Fibroblast of pulmonary artery (primary cell): ENCODE results near the gene MELK.
"Not testable (repeated sequence)": the region's sequence is repeated elsewhere in the genome, so short reads cannot be mapped to it uniquely, and the experiment has no call there.

Experiments used
- DNase-seq: peaks from one replicate; pipeline ENCODE4 v3.0.0-alpha.2; 2010; ENCODE audit warnings: low read depth
- H3K4me3 ChIP-seq: replicated peaks from 2 replicates; pipeline ENCODE4 v1.5.1; 2011; ENCODE audit warnings: low read depth, mild to moderate bottlenecking, control low read depth, low read length, moderate library complexity
- CTCF ChIP-seq: IDR thresholded peaks from 2 replicates; pipeline ENCODE4 v1.5.1; 2011; ENCODE audit warnings: mild to moderate bottlenecking, control low read depth, low read length, inconsistent platforms; ENCODE audit errors: missing control alignments

MELK gene

GRCh38 chr9:36559036-36559695 is 13.5 kb upstream of the MELK start:
- DNase-seq = peak; percentile 45
- no peak for TF ChIP-seq CTCF
- no peak overlapping the region for H3K4me3 ChIP-seq

- no peak for TF ChIP-seq CTCF
- DNase-seq = peak; percentile 73
- no peak overlapping the region for H3K4me3 ChIP-seq
These were observed 11.9 kb upstream of the MELK start for GRCh38 chr9:36560771-36561170.

DNA sequence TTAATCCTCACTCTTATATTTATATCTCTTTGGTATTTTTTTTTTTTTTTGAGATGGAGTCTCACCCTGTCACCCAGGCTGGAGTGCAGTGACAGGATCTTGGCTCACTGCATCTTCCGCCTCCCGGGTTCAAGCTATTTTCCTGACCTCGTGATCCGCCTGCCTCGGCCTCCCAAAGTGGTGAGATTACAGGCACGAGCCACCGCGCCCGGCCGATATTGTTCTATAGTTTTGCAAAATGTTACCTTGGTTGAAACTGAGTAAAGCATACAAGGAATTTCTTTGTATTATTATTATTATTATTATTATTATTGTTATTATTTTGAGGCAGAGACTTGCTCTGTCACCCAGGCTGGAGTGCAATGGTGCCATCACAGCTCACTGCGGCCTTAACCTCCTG is 9.9 kb upstream of the MELK start:
- DNase-seq, H3K4me3 ChIP-seq: not testable (repeated sequence)

GRCh38 chr9:36566813-36567221 is 5.9 kb upstream of the MELK start:
- DNase-seq = peak; percentile 23
- no peak overlapping the region for H3K4me3 ChIP-seq
- no peak for TF ChIP-seq CTCF

- not testable (repeated sequence) for H3K4me3 ChIP-seq, DNase-seq
These were observed 4.0 kb upstream of the MELK start for GRCh38 chr9:36568681-36569080.

DNA sequence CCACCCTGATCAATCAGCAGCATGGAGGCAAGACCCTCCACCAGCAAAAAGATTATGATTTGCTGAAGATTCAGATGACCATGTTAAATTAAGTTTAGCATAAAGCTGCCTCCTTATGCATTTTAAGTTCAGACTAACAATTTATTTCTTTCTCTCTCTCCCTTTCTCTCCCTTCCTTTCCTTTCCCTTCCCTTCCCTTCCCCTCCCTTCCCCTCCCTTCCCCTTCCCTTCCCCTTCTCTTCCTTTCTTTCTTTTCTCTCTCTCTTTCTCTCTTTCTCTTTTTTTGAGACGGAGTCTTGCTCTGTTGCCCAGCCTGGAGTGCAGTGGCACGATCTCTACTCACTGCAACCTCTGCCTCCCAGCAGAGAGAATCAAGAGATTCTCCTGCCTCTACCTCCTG is 1.4 kb upstream of the MELK start:
- no peak overlapping the region for H3K4me3 ChIP-seq
- TF ChIP-seq CTCF = no peak
- DNase-seq = no peak

- peak overlapping the region; percentile 90 for H3K4me3 ChIP-seq
- DNase-seq = not testable (repeated sequence)
These were observed 1.4 kb downstream of the MELK start for GRCh38 chr9:36574045-36574444.

- H3K4me3 ChIP-seq = peak overlapping the region; percentile 28
- peak; percentile 71 for DNase-seq
- no peak for TF ChIP-seq CTCF
These were observed 2.8 kb downstream of the MELK start for GRCh38 chr9:36575411-36575882.
